SK-N-SH (cell line): ENCODE measurements around the gene MEF2C. TPM values are rescaled to one million over a fixed set of nuclear protein-coding genes. Genes with fewer than 3 reads are reported as not detected.

Experiments used
- CTCF ChIA-PET: fragments of 300-600, 350-600 bp; formaldehyde crosslinking; extraction: SDS; loops from one replicate; lab custom pipeline; 2021; lab: Yijun Ruan, JAX
- POLR2A ChIA-PET: fragments of 350-600 bp; sonication (Branson Sonifier 250); formaldehyde crosslinking; extraction: SDS; loops from one replicate; lab custom pipeline; 2020; ENCODE audit warnings: antibody characterized with exemption, inconsistent platforms; lab: Yijun Ruan, JAX
- DNase-seq: peaks from one replicate; pipeline ENCODE4 v3.0.0; 2012
- H2AFZ ChIP-seq: fragments of 200-600 bp; sonication (generic); 2 replicates; pipeline ENCODE4 v1.8.1; 2016; ENCODE audit warnings: antibody characterized with exemption, mild to moderate bottlenecking, low read depth
- H3F3A ChIP-seq: fragments of 200-600 bp; sonication (generic); replicated peaks from 2 replicates; pipeline ENCODE3; 2016; ENCODE audit warnings: antibody characterized with exemption, mild to moderate bottlenecking; ENCODE audit not compliant: insufficient read depth
- H3K27ac ChIP-seq, 2 experiments: fragments of 200-500 bp in 1 of 2; fragments of 200-600 bp in 1 of 2; sonication (Bioruptor generic) in 1 of 2; sonication (generic), shearing (Covaris generic) in 1 of 2; 2 replicates each; pipeline versions ENCODE4 v1.5.1 to v1.6.1; 2014 to 2016; ENCODE audit warnings: low read depth in 2 of 2, inconsistent platforms in 1 of 2, low read length in 1 of 2, mild to moderate bottlenecking in 1 of 2, mixed read lengths in 1 of 2
- H3K27me3 ChIP-seq: fragments of 200-600 bp; sonication (generic), shearing (Covaris generic); 2 replicates; pipeline ENCODE4 v1.6.1; 2016; ENCODE audit warnings: mixed run types; ENCODE audit not compliant: insufficient read depth
- H3K36me3 ChIP-seq, 2 experiments: fragments of 200-500 bp in 1 of 2; fragments of 200-600 bp in 1 of 2; sonication (Bioruptor generic) in 1 of 2; sonication (generic) in 1 of 2; replicated peaks in 1 of 2; 2 replicates each; pipeline versions ENCODE3 to v1.5.1; 2014 to 2016; ENCODE audit warnings: low read length in 1 of 2, mild to moderate bottlenecking in 1 of 2; ENCODE audit not compliant: insufficient read depth in 2 of 2, control insufficient read depth in 1 of 2
- H3K4me1 ChIP-seq, 2 experiments: fragments of 200-500 bp in 1 of 2; fragments of 200-600 bp in 1 of 2; sonication (Bioruptor generic) in 1 of 2; sonication (generic), shearing (Covaris generic) in 1 of 2; 2 replicates each; pipeline versions ENCODE4 v1.5.1 to v1.6.1; 2014 to 2016; ENCODE audit warnings: low read depth in 1 of 2, low read length in 1 of 2, mixed run types in 1 of 2; ENCODE audit not compliant: insufficient read depth in 2 of 2, control insufficient read depth in 1 of 2
- H3K4me2 ChIP-seq: fragments of 200-600 bp; sonication (generic), shearing (Covaris generic); 2 replicates; pipeline ENCODE4 v1.6.1; 2017; ENCODE audit warnings: mixed run types
- H3K4me3 ChIP-seq, 2 experiments: fragments of 200-500 bp in 1 of 2; fragments of 200-600 bp in 1 of 2; sonication (Bioruptor generic) in 1 of 2; sonication (generic), shearing (Covaris generic) in 1 of 2; 2 replicates each; pipeline versions ENCODE4 v1.5.1 to v1.8.1; 2014 to 2016; ENCODE audit warnings: low read depth in 2 of 2, inconsistent platforms in 1 of 2, low read length in 1 of 2, mild to moderate bottlenecking in 1 of 2, mixed read lengths in 1 of 2, moderate library complexity in 1 of 2
- H3K79me2 ChIP-seq: fragments of 200-600 bp; sonication (generic); 2 replicates; pipeline ENCODE4 v1.8.1; 2017; ENCODE audit warnings: mild to moderate bottlenecking; ENCODE audit not compliant: insufficient read depth
- H3K9ac ChIP-seq: fragments of 200-600 bp; sonication (generic); 2 replicates; pipeline ENCODE4 v1.6.1; 2017; ENCODE audit warnings: mixed run types
- H3K9me2 ChIP-seq: fragments of 200-600 bp; sonication (generic); 2 replicates; pipeline ENCODE4 v1.6.1; 2017; ENCODE audit warnings: mixed run types
- H3K9me3 ChIP-seq: fragments of 200-600 bp; sonication (generic); 2 replicates; pipeline ENCODE4 v1.6.1; 2017; ENCODE audit warnings: mixed run types, mild to moderate bottlenecking, moderate library complexity
- H4K20me1 ChIP-seq: fragments of 200-600 bp; sonication (generic); 2 replicates; pipeline ENCODE4 v1.6.1; 2017; ENCODE audit warnings: mild to moderate bottlenecking, mixed run types; ENCODE audit not compliant: insufficient read depth
- EP300 ChIP-seq, 2 experiments: IDR thresholded peaks; 2 replicates each; pipeline versions ENCODE4 v1.4.0 to v1.6.1; 2012; ENCODE audit warnings: borderline replicate concordance in 1 of 2, low read depth in 1 of 2, low read length in 1 of 2
- EZH2phosphoT487 ChIP-seq: fragments of 200-600 bp; sonication (generic); IDR thresholded peaks from 2 replicates; pipeline ENCODE4 v1.6.1; 2017; ENCODE audit warnings: low read depth, mixed run types, mild to moderate bottlenecking, antibody characterized with exemption, moderate library complexity, borderline replicate concordance
- FOSL2 ChIP-seq: IDR thresholded peaks from 2 replicates; pipeline ENCODE4 v1.4.0; 2012; ENCODE audit warnings: low read depth, mild to moderate bottlenecking, moderate library complexity, borderline replicate concordance
- FOXJ3 ChIP-seq: sonication (generic); formaldehyde crosslinking; IDR thresholded peaks from 2 replicates; pipeline ENCODE4 v1.5.1; 2020; ENCODE audit warnings: mild to moderate bottlenecking, missing genetic modification reagents
- FOXM1 ChIP-seq: IDR thresholded peaks from 2 replicates; pipeline ENCODE4 v1.4.0; 2012; ENCODE audit warnings: low read depth, mild to moderate bottlenecking
- GABPA ChIP-seq: IDR thresholded peaks from 2 replicates; pipeline ENCODE4 v1.4.0; 2012; ENCODE audit warnings: low read depth, mild to moderate bottlenecking
- JUND ChIP-seq: IDR thresholded peaks from 2 replicates; pipeline ENCODE4 v1.4.0; 2012
- MAX ChIP-seq: IDR thresholded peaks from 2 replicates; pipeline ENCODE4 v1.4.0; 2012; ENCODE audit warnings: low read depth
- MEF2A ChIP-seq: IDR thresholded peaks from 2 replicates; pipeline ENCODE4 v1.4.0; 2012; ENCODE audit warnings: low read depth, borderline replicate concordance
- MXI1 ChIP-seq: IDR thresholded peaks from 2 replicates; pipeline ENCODE4 v1.6.1; 2012; ENCODE audit warnings: mild to moderate bottlenecking, low read depth, low read length, improper control_type of control experiment
- NFIC ChIP-seq: IDR thresholded peaks from 2 replicates; pipeline ENCODE4 v1.4.0; 2012; ENCODE audit warnings: borderline replicate concordance
- PBX3 ChIP-seq: IDR thresholded peaks from 2 replicates; pipeline ENCODE4; 2012
- POLR2AphosphoS5 ChIP-seq: IDR thresholded peaks from 2 replicates; pipeline ENCODE4 v1.6.1; 2012; ENCODE audit warnings: low read depth, low read length
- RAD21 ChIP-seq: IDR thresholded peaks from 2 replicates; pipeline ENCODE4 v1.6.1; 2012; ENCODE audit warnings: mild to moderate bottlenecking, low read length
- RCOR1 ChIP-seq: fragments of 150-350 bp; IDR thresholded peaks from 2 replicates; pipeline ENCODE4 v1.6.1; 2017; ENCODE audit warnings: antibody characterized with exemption, low read length
- SIN3A ChIP-seq: IDR thresholded peaks from 2 replicates; pipeline ENCODE4 v1.6.1; 2012; ENCODE audit warnings: low read depth, mild to moderate bottlenecking, low read length, moderate library complexity, borderline replicate concordance
- SMC3 ChIP-seq: IDR thresholded peaks from 2 replicates; pipeline ENCODE4 v1.6.1; 2012; ENCODE audit warnings: low read depth, low read length, improper control_type of control experiment
- TCF12 ChIP-seq: IDR thresholded peaks from 2 replicates; pipeline ENCODE4 v1.4.0; 2012
- USF2 ChIP-seq: fragments of 150-350 bp; IDR thresholded peaks from 2 replicates; pipeline ENCODE4 v1.6.1; 2017; ENCODE audit warnings: antibody characterized with exemption, low read length, low read depth, borderline replicate concordance
- ZBTB33 ChIP-seq: IDR thresholded peaks from 2 replicates; pipeline ENCODE4 v1.4.0; 2012; ENCODE audit warnings: low read depth, borderline replicate concordance
- WGBS: methylation state at CpG from one replicate; pipeline ENCODE4 v1.1.6; 2017; ENCODE audit warnings: low lambda C conversion rate; 5-methylcytosine and 5-hydroxymethylcytosine counted together
- polyA plus RNA-seq, 3 experiments: library from polyadenylated mRNA; depleted of rRNA; stranded (reverse); fragments of >200 nt; gene quantifications; 2 replicates each; pipeline ENCODE4 v1.2.3, GENCODE V29; 2012

MEF2C gene
- polyA plus RNA-seq, 1 of the 3 experiments (the other 2 are of a cell fraction) = 1.2 TPM

- no peak for TF ChIP-seq EP300 (IDR thresholded peaks at IDR 0.05; ENCODE audit: borderline replicate concordance in 1 of 2, low read depth in 1 of 2, low read length in 1 of 2)
- TF ChIP-seq TCF12 = no peak
Measured at GRCh38 chr5:88671106-88671504, 211.9 kb downstream of the MEF2C start (continued).

GRCh38 chr5:88670461-88670860, 212.5 kb downstream of the MEF2C start:
- no peak overlapping the region for H3K27ac ChIP-seq
- peaks cover 4% of the 10 kb centered on the region for H3F3A ChIP-seq
- no peak overlapping the region for H2AFZ ChIP-seq
- H3K4me3 ChIP-seq = no peak overlapping the region
- no peaks in the 10 kb centered on the region for H3K36me3 ChIP-seq
- CTCF ChIA-PET = interaction anchor here (1.2 kb wide), 1 partner anchor 10 kb away, joined by 4 read pairs; no protein-coding TSS in a partner anchor
- H3K9me2 ChIP-seq = no peaks in the 10 kb centered on the region
- POLR2A ChIA-PET = no interaction called here
- 3% methylated on average over 1 of the region's 1 CpG for WGBS
- no peaks in the 10 kb centered on the region for H3K79me2 ChIP-seq
- no peak overlapping the region for H3K4me2 ChIP-seq
- H3K4me1 ChIP-seq = peaks cover 0 to 10% of the 10 kb centered on the region in 2 experiments; a peak in 1 of 4 replicates
- no peak for DNase-seq
- H3K9me3 ChIP-seq = no peaks in the 10 kb centered on the region
- TF ChIP-seq FOSL2 = no peak
- TF ChIP-seq USF2 = no peak
- no peak for TF ChIP-seq RAD21
- no peak for TF ChIP-seq PBX3
- TF ChIP-seq FOXM1 = no peak
- no peak for TF ChIP-seq MXI1
- TF ChIP-seq SMC3 = no peak
- no peak for TF ChIP-seq MAX
- no peak for TF ChIP-seq GABPA
- no peak for TF ChIP-seq MEF2A
- TF ChIP-seq FOXJ3 (CRISPR knock-in tag) = no peak
- no peaks in the 10 kb centered on the region for H4K20me1 ChIP-seq
- no peak overlapping the region for H3K9ac ChIP-seq
- H3K27me3 ChIP-seq = peaks cover 77% of the 10 kb centered on the region

GRCh38 chr5:88669371-88670050, 213.5 kb downstream of the MEF2C start:
- no peak for DNase-seq
- H3K79me2 ChIP-seq = no peaks in the 10 kb centered on the region
- CTCF ChIA-PET = interaction anchor here (0.7 to 1.2 kb wide), 2 partner anchors 11 to 21 kb away, joined by 4 read pairs; no protein-coding TSS in a partner anchor
- TF ChIP-seq RAD21 = no peak
- TF ChIP-seq TCF12 = no peak
- no peak for TF ChIP-seq JUND
- TF ChIP-seq PBX3 = no peak
- no peak for TF ChIP-seq SIN3A
- TF ChIP-seq GABPA = no peak
- no peak for TF ChIP-seq EZH2phosphoT487
- no peak for TF ChIP-seq MXI1
- no peak for TF ChIP-seq NFIC
- no peak for TF ChIP-seq RCOR1
- TF ChIP-seq POLR2AphosphoS5 = no peak
- no peak for TF ChIP-seq EP300 (IDR thresholded peaks at IDR 0.05; ENCODE audit: borderline replicate concordance in 1 of 2, low read depth in 1 of 2, low read length in 1 of 2)
- no peak for TF ChIP-seq ZBTB33

More at GRCh38 chr5:88669371-88670050, 213.5 kb downstream of the MEF2C start:
- H3K9me3 ChIP-seq = no peaks in the 10 kb centered on the region
- H3K4me2 ChIP-seq = no peak overlapping the region
- H3K36me3 ChIP-seq = no peaks in the 10 kb centered on the region
- H3K27ac ChIP-seq = no peak overlapping the region
- H4K20me1 ChIP-seq = no peaks in the 10 kb centered on the region
- peaks cover 4% of the 10 kb centered on the region for H3F3A ChIP-seq
- H3K9ac ChIP-seq = no peak overlapping the region
- H3K27me3 ChIP-seq = peaks cover 75% of the 10 kb centered on the region
- POLR2A ChIA-PET = no interaction called here
- H3K4me3 ChIP-seq = no peak overlapping the region
- 29% methylated on average over 3 of the region's 3 CpGs for WGBS
- H3K9me2 ChIP-seq = no peaks in the 10 kb centered on the region
- peaks cover 0 to 3% of the 10 kb centered on the region in 2 experiments; a peak in 1 of 4 replicates for H3K4me1 ChIP-seq
- no peak overlapping the region for H2AFZ ChIP-seq
